HTR-8/SVneo (cell line): ENCODE data around the gene TPPP3.

ENCODE experiments used
- DNase-seq: peaks from one replicate; pipeline ENCODE4 v3.0.0; 2011; ENCODE audit warnings: low spot score, mixed read lengths; ENCODE audit not compliant: insufficient read length
- FAIRE-seq: peaks from 2 replicates; lab custom pipeline; 2011; peaks lifted over from hg19 to GRCh38; lab: Jason Lieb, UNC

The TPPP3 gene

GRCh38 chr16:67393111-67393787 is at the start of gene TPPP3:
Gene TPPP3 (minus strand): TSS chr16:67393498. CDS start chr16:67391111, 2,387 bp downstream.
- DNase-seq, result peak; percentile 90
- peak; percentile 38 for FAIRE-seq

- FAIRE-seq (no peak), DNase-seq (no peak)
Measured at GRCh38 chr16:67442581-67443255, 49.4 kb upstream of the TPPP3 start.

GRCh38 chr16:67441907-67442306 is 48.6 kb upstream of the TPPP3 start:
- DNase-seq, result no peak
- no peak for FAIRE-seq

GRCh38 chr16:67441271-67441753 is 48.0 kb upstream of the TPPP3 start:
- DNase-seq (no peak), FAIRE-seq (peak; percentile 52)

- no peak for DNase-seq
- FAIRE-seq, result no peak
Measured at GRCh38 chr16:67438824-67439393, 45.6 kb upstream of the TPPP3 start.

GRCh38 chr16:67438098-67438791 is 44.9 kb upstream of the TPPP3 start:
- DNase-seq (no peak), FAIRE-seq (peak; percentile 63)

- DNase-seq, result no peak
- FAIRE-seq, result no peak
Measured at GRCh38 chr16:67437513-67437912, 44.2 kb upstream of the TPPP3 start.

GRCh38 chr16:67436640-67437193 is 43.4 kb upstream of the TPPP3 start:
- FAIRE-seq (no peak), DNase-seq (no peak)

- DNase-seq, result no peak
- no peak for FAIRE-seq
Measured at GRCh38 chr16:67435758-67436164, 42.5 kb upstream of the TPPP3 start.

GRCh38 chr16:67433131-67433719 is 39.9 kb upstream of the TPPP3 start:
- FAIRE-seq (peak; percentile 79), DNase-seq (no peak)

GRCh38 chr16:67432506-67432890 is 39.2 kb upstream of the TPPP3 start:
- no peak for DNase-seq
- no peak for FAIRE-seq

- FAIRE-seq (no peak), DNase-seq (no peak)
Measured at GRCh38 chr16:67431775-67432505, 38.6 kb upstream of the TPPP3 start.

GRCh38 chr16:67430977-67431774 is 37.9 kb upstream of the TPPP3 start, which contains the start of gene HSD11B2:
Gene HSD11B2 (plus strand): TSS chr16:67431121. CDS start chr16:67431249, 128 bp downstream.
- DNase-seq, result peak; percentile 58
- peak; percentile 79 for FAIRE-seq

- FAIRE-seq (peak; percentile 9), DNase-seq (no peak)
Measured at GRCh38 chr16:67430504-67430976, 37.2 kb upstream of the TPPP3 start.

- DNase-seq (no peak), FAIRE-seq (no peak)
Measured at GRCh38 chr16:67429799-67430503, 36.7 kb upstream of the TPPP3 start.

GRCh38 chr16:67429053-67429798 is 35.9 kb upstream of the TPPP3 start:
- DNase-seq (no peak), FAIRE-seq (peak; percentile 31)

- no peak for FAIRE-seq
Measured at GRCh38 chr16:67428146-67428731, 34.9 kb upstream of the TPPP3 start.

More at GRCh38 chr16:67428146-67428731, 34.9 kb upstream of the TPPP3 start:
- DNase-seq, result peak; percentile 89
